ENCODE results near the gene ZMYND11. TPM values are rescaled to one million over a fixed set of nuclear protein-coding genes. Genes with fewer than 3 reads are reported as not detected.

The ZMYND11 gene
- polyA plus RNA-seq, 2 of the 4 experiments (the other 2 are of a cell fraction): 47.7 to 99.7 TPM

DNA sequence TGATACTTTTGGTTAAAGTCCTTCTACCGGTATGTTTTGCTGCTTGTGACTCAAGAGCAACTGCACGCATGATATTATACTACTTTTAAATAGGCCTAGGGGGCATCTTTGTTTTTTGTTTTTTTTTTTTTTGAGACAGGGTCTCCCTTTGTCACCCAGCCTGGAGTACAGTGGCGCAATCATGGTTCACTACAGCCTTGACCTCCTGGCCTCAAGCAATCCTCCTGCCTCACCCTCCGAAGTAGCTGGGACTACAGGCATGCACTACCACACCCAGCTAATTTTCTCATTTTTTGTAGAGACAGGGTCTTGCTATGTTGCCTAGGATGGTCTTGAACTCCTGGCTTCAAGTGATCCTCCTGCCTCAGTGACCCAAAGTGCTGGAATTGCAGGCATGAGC lies 80.2 kb downstream of the ZMYND11 start (continued):
- TF ChIP-seq CHD4 (IDR thresholded peaks at IDR 0.05; ENCODE audit: borderline replicate concordance): no peak

DNA sequence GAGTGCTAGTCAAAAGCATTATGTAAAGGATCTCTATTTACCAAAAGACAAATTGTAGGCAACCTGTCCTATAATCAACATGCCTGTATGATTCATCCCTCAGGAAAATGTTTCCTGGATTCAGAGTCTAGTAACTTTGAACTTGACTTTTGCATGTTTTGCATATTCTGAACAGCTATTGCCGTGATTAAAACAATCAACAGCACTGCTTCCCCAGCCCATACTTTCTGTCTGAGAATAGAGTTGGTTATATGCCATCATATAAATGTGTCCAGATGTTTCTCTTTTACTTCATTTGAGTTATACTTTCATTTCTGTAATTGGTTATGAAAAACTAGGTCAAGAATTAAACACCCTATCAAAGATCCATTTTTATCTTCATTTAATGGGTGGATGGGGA lies 83.5 kb downstream of the ZMYND11 start:
- TF ChIP-seq MAFK (IDR thresholded peaks at IDR 0.05; ENCODE audit: partially characterized antibody) (no peak), HEYL (CRISPR knock-in tag; IDR thresholded peaks at IDR 0.05) (no peak)
- TF ChIP-seq, protein P1, sequence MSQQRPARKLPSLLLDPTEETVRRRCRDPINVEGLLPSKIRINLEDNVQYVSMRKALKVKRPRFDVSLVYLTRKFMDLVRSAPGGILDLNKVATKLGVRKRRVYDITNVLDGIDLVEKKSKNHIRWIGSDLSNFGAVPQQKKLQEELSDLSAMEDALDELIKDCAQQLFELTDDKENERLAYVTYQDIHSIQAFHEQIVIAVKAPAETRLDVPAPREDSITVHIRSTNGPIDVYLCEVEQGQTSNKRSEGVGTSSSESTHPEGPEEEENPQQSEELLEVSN (IDR thresholded peaks at IDR 0.05; ENCODE audit: borderline replicate concordance, low read depth): no peak
- FAIRE-seq: no peak
- CTCF ChIA-PET: no interaction called here

DNA sequence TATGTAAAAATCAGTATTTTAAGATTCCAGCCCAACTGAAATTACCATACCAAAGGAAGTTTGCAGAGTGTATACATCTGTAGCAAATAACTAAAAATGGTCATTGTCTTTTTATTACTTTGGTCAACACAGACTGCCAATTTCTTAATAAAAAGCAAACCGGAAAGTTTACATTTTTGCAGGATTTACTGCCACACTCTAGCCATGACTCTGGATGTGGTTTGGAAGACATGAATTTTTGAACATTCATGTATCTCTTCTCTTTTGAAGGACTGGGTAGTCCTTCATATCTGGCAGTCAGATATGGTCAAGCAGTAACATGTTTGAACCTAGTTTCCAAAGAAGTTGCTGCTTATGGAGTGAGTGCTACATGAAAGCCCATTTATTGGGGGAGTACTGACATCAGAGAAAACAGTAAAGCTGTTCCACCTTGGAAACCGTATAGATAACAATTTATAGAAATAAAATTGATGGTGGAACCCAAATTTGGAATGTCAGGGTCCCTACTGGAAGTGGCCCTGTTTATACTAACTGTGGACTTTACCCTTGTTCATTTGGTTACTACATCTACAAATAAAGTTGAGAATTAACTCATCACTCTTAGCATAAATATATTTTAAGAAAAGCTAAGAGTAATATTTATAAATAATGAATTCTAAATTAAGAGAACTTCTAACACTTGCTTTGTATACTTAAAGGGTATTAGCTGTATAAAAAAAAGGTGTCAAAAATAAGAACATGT lies 84.6 kb downstream of the ZMYND11 start:
- CTCF ChIA-PET: no interaction called here
- FAIRE-seq: no peak

More for the DNA sequence above, 83.5 kb downstream of the ZMYND11 start:
- Histone ChIP-seq H3K27ac (no peak overlapping the region), H3K4me1 (0 out of 3 replicates have a peak, but pooled peaks cover 5% of the 10 kb centered on the region), H3K9me3 (no peaks in the 10 kb centered on the region), H3K4me3 (no peak overlapping the region), H3K4me2 (no peak overlapping the region)
- WGBS (ENCODE audit: missing lambda C conversion rate): 83% methylated on average over 1 of the region's 1 CpG
- POLR2A ChIA-PET: no interaction called here
- ATAC-seq (no peak), DNase-seq (ENCODE audit: low read depth in 1 of 2, low spot score in 1 of 2) (no peak)

DNA sequence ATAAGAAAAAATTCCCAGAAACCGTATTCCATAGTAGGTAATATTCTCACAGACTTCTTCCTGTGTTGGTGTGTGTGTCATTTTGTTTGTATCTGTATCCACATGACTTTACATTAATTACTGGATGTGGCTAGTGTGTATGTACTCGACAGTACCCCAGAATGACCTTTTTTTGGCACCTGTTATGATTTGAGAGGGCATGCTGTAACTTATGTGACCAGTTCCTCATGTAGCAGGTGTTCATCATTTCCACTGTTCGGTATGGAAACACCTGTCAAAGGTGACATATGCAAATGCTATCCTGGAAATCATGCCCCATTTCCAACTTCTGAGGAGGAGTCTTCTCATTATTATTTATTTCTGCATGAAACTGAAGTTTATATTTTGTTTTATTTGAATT lies 89.3 kb downstream of the ZMYND11 start:
- 71% methylated on average over 3 of the region's 3 CpGs for WGBS (ENCODE audit: missing lambda C conversion rate)
- ChIA-PET POLR2A (no interaction called here), CTCF (no interaction called here)
- DNase-seq (ENCODE audit: low read depth in 1 of 2, low spot score in 1 of 2): no peak
- no peak overlapping the region for H3K4me2 ChIP-seq
- no peak for ATAC-seq
- no peaks in the 10 kb centered on the region for H3K9me3 ChIP-seq
- no peak for FAIRE-seq
- no peak overlapping the region for H3K4me3 ChIP-seq
- H3K27ac ChIP-seq: no peak overlapping the region
- H3K4me1 ChIP-seq: 0 out of 3 replicates have a peak, but pooled peaks cover 5% of the 10 kb centered on the region
- TF ChIP-seq, protein P1 (IDR thresholded peaks at IDR 0.05; ENCODE audit: borderline replicate concordance, low read depth): no peak
- TF ChIP-seq, protein P2, sequence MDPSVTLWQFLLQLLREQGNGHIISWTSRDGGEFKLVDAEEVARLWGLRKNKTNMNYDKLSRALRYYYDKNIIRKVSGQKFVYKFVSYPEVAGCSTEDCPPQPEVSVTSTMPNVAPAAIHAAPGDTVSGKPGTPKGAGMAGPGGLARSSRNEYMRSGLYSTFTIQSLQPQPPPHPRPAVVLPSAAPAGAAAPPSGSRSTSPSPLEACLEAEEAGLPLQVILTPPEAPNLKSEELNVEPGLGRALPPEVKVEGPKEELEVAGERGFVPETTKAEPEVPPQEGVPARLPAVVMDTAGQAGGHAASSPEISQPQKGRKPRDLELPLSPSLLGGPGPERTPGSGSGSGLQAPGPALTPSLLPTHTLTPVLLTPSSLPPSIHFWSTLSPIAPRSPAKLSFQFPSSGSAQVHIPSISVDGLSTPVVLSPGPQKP (IDR thresholded peaks at IDR 0.05; ENCODE audit: low read depth, low read length): no peak
- TF ChIP-seq ZFP36 (IDR thresholded peaks at IDR 0.05; ENCODE audit: borderline replicate concordance, partially characterized antibody) (no peak), POLR2AphosphoS2 (conservative IDR thresholded peaks at IDR 0.05; ENCODE audit: low read length) (no peak), ESRRA (IDR thresholded peaks at IDR 0.05; ENCODE audit: borderline replicate concordance, low read length) (no peak), ZSCAN20 (CRISPR knock-in tag; IDR thresholded peaks at IDR 0.05) (no peak), MAZ (IDR thresholded peaks at IDR 0.05; ENCODE audit: borderline replicate concordance, low read depth, low read length) (no peak), HDAC2 (IDR thresholded peaks at IDR 0.05) (no peak), CEBPB (IDR thresholded peaks at IDR 0.05) (no peak), EHMT2 (IDR thresholded peaks at IDR 0.05; ENCODE audit: low read depth) (no peak), CBX8 (IDR thresholded peaks at IDR 0.05) (no peak), ZC3H11A (IDR thresholded peaks at IDR 0.05) (no peak), NR3C1 (IDR thresholded peaks at IDR 0.05) (no peak)
- TF ChIP-seq, protein P3, sequence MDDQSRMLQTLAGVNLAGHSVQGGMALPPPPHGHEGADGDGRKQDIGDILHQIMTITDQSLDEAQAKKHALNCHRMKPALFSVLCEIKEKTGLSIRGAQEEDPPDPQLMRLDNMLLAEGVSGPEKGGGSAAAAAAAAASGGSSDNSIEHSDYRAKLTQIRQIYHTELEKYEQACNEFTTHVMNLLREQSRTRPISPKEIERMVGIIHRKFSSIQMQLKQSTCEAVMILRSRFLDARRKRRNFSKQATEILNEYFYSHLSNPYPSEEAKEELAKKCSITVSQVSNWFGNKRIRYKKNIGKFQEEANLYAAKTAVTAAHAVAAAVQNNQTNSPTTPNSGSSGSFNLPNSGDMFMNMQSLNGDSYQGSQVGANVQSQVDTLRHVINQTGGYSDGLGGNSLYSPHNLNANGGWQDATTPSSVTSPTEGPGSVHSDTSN (IDR thresholded peaks at IDR 0.05): no peak
- TF ChIP-seq, protein P4, sequence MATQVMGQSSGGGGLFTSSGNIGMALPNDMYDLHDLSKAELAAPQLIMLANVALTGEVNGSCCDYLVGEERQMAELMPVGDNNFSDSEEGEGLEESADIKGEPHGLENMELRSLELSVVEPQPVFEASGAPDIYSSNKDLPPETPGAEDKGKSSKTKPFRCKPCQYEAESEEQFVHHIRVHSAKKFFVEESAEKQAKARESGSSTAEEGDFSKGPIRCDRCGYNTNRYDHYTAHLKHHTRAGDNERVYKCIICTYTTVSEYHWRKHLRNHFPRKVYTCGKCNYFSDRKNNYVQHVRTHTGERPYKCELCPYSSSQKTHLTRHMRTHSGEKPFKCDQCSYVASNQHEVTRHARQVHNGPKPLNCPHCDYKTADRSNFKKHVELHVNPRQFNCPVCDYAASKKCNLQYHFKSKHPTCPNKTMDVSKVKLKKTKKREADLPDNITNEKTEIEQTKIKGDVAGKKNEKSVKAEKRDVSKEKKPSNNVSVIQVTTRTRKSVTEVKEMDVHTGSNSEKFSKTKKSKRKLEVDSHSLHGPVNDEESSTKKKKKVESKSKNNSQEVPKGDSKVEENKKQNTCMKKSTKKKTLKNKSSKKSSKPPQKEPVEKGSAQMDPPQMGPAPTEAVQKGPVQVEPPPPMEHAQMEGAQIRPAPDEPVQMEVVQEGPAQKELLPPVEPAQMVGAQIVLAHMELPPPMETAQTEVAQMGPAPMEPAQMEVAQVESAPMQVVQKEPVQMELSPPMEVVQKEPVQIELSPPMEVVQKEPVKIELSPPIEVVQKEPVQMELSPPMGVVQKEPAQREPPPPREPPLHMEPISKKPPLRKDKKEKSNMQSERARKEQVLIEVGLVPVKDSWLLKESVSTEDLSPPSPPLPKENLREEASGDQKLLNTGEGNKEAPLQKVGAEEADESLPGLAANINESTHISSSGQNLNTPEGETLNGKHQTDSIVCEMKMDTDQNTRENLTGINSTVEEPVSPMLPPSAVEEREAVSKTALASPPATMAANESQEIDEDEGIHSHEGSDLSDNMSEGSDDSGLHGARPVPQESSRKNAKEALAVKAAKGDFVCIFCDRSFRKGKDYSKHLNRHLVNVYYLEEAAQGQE (IDR thresholded peaks at IDR 0.05): no peak

More for the DNA sequence above, 84.6 kb downstream of the ZMYND11 start:
- no peak overlapping the region for H3K27ac ChIP-seq
- ATAC-seq (no peak), DNase-seq (ENCODE audit: low read depth in 1 of 2, low spot score in 1 of 2) (no peak)
- no peak overlapping the region for H3K4me2 ChIP-seq
- TF ChIP-seq CBX2 (IDR thresholded peaks at IDR 0.05; ENCODE audit: borderline replicate concordance, low read depth) (no peak), KDM5A (IDR thresholded peaks at IDR 0.05) (no peak), KDM1A (IDR thresholded peaks at IDR 0.05; ENCODE audit: low read depth) (no peak), GATA3 (IDR thresholded peaks at IDR 0.05; ENCODE audit: borderline replicate concordance) (no peak), NR3C1 (IDR thresholded peaks at IDR 0.05) (no peak), POLR2AphosphoS2 (conservative IDR thresholded peaks at IDR 0.05; ENCODE audit: low read length) (no peak), TFCP2L1 (CRISPR knock-in tag; IDR thresholded peaks at IDR 0.05) (no peak), RFX5 (IDR thresholded peaks at IDR 0.05) (no peak), RCOR1 (IDR thresholded peaks at IDR 0.05; ENCODE audit: low read depth, low read length) (no peak), MYC (IDR thresholded peaks at IDR 0.05; ENCODE audit: borderline replicate concordance, low read length) (no peak)
- TF ChIP-seq, protein P5, sequence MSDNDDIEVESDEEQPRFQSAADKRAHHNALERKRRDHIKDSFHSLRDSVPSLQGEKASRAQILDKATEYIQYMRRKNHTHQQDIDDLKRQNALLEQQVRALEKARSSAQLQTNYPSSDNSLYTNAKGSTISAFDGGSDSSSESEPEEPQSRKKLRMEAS (IDR thresholded peaks at IDR 0.05): no peak
- TF ChIP-seq, protein P6, sequence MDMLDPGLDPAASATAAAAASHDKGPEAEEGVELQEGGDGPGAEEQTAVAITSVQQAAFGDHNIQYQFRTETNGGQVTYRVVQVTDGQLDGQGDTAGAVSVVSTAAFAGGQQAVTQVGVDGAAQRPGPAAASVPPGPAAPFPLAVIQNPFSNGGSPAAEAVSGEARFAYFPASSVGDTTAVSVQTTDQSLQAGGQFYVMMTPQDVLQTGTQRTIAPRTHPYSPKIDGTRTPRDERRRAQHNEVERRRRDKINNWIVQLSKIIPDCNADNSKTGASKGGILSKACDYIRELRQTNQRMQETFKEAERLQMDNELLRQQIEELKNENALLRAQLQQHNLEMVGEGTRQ (IDR thresholded peaks at IDR 0.05): no peak
- no peaks in the 10 kb centered on the region for H3K9me3 ChIP-seq
- POLR2A ChIA-PET: no interaction called here
- 69% methylated on average over 2 of the region's 2 CpGs for WGBS (ENCODE audit: missing lambda C conversion rate)
- H3K4me1 ChIP-seq: 0 out of 3 replicates have a peak, but pooled peaks cover 5% of the 10 kb centered on the region
- H3K4me3 ChIP-seq: no peak overlapping the region

Data from A549 (cell line).